DOHH2 (cell line): Measurements from ENCODE around the gene ABCF3.

Source experiments
- H3F3A ChIP-seq: fragments of 200-600 bp; sonication (generic), shearing (Covaris generic); 2 replicates; pipeline ENCODE4 v1.6.0; 2016; ENCODE audit warnings: antibody characterized with exemption, mild to moderate bottlenecking; ENCODE audit not compliant: control insufficient read depth, insufficient read depth
- H3K27ac ChIP-seq: fragments of 200-600 bp; sonication (generic); 2 replicates; pipeline ENCODE4 v1.5.1; 2014; ENCODE audit warnings: low read depth, mild to moderate bottlenecking, low read length, moderate library complexity
- H3K27me3 ChIP-seq: fragments of 200-600 bp; sonication (generic); 2 replicates; pipeline ENCODE4 v1.6.1; 2014; ENCODE audit warnings: mild to moderate bottlenecking, low read length, mixed read lengths; ENCODE audit not compliant: control insufficient read depth
- H3K36me3 ChIP-seq: fragments of 200-600 bp; sonication (generic); 2 replicates; pipeline ENCODE4 v1.6.1; 2014; ENCODE audit warnings: mild to moderate bottlenecking, low read length, moderate library complexity, mixed read lengths; ENCODE audit not compliant: control insufficient read depth
- H3K4me1 ChIP-seq: fragments of 200-600 bp; sonication (generic); 2 replicates; pipeline ENCODE4 v1.6.1; 2014; ENCODE audit warnings: mild to moderate bottlenecking, low read length, mixed read lengths; ENCODE audit not compliant: control insufficient read depth
- H3K4me2 ChIP-seq: fragments of 200-600 bp; sonication (generic); 2 replicates; pipeline ENCODE4 v1.6.0; 2014; ENCODE audit warnings: mild to moderate bottlenecking, low read length, moderate library complexity
- H3K4me3 ChIP-seq: fragments of 200-600 bp; sonication (generic); 2 replicates; pipeline ENCODE4 v1.5.1; 2014; ENCODE audit warnings: mild to moderate bottlenecking, low read length, mixed read lengths
- H3K79me2 ChIP-seq: fragments of 200-600 bp; sonication (generic); 2 replicates; pipeline ENCODE4 v1.6.1; 2014; ENCODE audit warnings: mild to moderate bottlenecking, low read length, mixed read lengths; ENCODE audit not compliant: control insufficient read depth
- H3K9me2 ChIP-seq: fragments of 200-600 bp; sonication (generic); replicated peaks from 2 replicates; pipeline ENCODE4 v1.6.1; 2014; ENCODE audit warnings: mild to moderate bottlenecking, low read length, mixed read lengths; ENCODE audit not compliant: control insufficient read depth
- H3K9me3 ChIP-seq: fragments of 200-600 bp; sonication (generic); 2 replicates; pipeline ENCODE4 v1.6.1; 2014; ENCODE audit warnings: antibody characterized with exemption, low read length, mixed read lengths; ENCODE audit not compliant: control insufficient read depth, insufficient read depth
- H4K20me1 ChIP-seq: fragments of 200-600 bp; sonication (generic); 2 replicates; pipeline ENCODE4 v1.6.0; 2014; ENCODE audit warnings: low read depth, mild to moderate bottlenecking, antibody characterized with exemption, low read length, moderate library complexity; ENCODE audit not compliant: control insufficient read depth, insufficient read depth
- EZH2phosphoT487 ChIP-seq: fragments of 200-600 bp; sonication (generic); IDR thresholded peaks from 2 replicates; pipeline ENCODE4 v1.6.1; 2017; ENCODE audit warnings: borderline replicate concordance, mild to moderate bottlenecking, antibody characterized with exemption, low read length, moderate library complexity, mixed read lengths
- TF ChIP-seq, protein P1 (sequence below): fragments of 200-600 bp; sonication (generic); IDR thresholded peaks from one replicate; pipeline ENCODE4 v1.5.1; 2014; ENCODE audit warnings: antibody characterized with exemption, mild to moderate bottlenecking, low read depth, low read length; ENCODE audit not compliant: poor library complexity, severe bottlenecking

The ABCF3 gene

DNA sequence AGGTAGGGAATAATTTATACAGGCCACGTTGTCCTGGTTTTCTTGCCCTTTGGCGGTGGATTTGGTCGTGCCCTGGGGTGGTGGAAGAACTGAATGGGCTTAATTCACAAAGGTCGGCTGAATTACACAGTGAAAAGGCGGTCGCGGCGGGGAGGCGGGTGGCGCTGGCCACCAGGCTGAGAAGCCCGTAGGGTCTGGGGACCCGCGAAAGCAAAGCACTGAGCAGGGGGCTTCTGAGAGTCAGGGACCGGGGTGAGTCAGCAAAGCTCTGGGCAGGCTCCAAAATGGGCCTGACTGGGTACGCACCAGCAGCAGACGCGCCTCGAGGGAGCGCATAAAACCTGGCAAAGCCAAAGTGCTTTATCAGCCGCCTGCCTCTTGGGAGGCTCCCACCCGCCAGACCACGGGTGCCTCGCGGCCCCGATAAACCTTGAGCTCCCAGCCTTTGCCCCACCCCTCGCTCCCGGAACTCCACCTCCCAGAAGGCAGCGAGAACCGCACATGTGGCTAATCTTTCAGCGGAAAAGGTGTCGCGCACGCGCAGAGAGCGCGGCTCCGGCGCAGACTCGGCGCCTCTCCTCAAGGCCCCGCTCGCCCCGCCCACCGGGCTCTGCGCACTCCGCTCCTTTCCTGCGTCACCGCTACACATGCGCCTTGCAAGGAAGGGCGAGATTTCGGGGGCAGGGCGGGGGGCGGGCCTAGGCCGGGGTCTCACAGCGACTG lies 377 bp upstream of the ABCF3 start:
- peaks cover 84% of the 10 kb centered on the region for H3K36me3 ChIP-seq
- H3F3A ChIP-seq, result peaks cover 3% of the 10 kb centered on the region; the same call in 1 of the 2 replicates
- peaks cover 9% of the 10 kb centered on the region; the same call in 1 of the 2 replicates for H4K20me1 ChIP-seq

DNA sequence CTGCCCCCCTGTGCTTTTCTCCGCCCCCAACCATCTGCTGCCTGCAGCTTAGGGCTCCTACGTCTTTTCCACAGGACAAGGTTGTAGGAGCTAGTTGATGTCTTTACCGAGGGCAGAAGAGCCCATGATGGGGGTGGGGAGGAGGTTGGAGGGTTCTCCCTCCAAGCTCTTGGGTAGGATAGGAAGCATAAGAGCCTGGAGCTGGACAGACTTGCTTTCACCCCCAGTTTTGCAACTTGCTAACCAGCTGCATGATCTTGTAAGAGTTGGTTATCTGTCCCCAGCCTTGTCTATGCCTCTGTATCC lies 856 bp downstream of the ABCF3 start:
- peaks cover 9% of the 10 kb centered on the region; the same call in 1 of the 2 replicates for H4K20me1 ChIP-seq
- H3K27ac ChIP-seq, result no peak overlapping the region
- H3F3A ChIP-seq, result peaks cover 3% of the 10 kb centered on the region; the same call in 1 of the 2 replicates
- H3K27me3 ChIP-seq, result no peaks in the 10 kb centered on the region
- H3K4me3 ChIP-seq, result peak overlapping the region; percentile 86
- peaks cover 43% of the 10 kb centered on the region for H3K79me2 ChIP-seq
- peaks cover 84% of the 10 kb centered on the region for H3K36me3 ChIP-seq
- no peaks in the 10 kb centered on the region for H3K9me2 ChIP-seq
- no peak for TF ChIP-seq EZH2phosphoT487
- TF ChIP-seq, protein P1, sequence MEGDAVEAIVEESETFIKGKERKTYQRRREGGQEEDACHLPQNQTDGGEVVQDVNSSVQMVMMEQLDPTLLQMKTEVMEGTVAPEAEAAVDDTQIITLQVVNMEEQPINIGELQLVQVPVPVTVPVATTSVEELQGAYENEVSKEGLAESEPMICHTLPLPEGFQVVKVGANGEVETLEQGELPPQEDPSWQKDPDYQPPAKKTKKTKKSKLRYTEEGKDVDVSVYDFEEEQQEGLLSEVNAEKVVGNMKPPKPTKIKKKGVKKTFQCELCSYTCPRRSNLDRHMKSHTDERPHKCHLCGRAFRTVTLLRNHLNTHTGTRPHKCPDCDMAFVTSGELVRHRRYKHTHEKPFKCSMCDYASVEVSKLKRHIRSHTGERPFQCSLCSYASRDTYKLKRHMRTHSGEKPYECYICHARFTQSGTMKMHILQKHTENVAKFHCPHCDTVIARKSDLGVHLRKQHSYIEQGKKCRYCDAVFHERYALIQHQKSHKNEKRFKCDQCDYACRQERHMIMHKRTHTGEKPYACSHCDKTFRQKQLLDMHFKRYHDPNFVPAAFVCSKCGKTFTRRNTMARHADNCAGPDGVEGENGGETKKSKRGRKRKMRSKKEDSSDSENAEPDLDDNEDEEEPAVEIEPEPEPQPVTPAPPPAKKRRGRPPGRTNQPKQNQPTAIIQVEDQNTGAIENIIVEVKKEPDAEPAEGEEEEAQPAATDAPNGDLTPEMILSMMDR, result no peak
- peaks cover 21% of the 10 kb centered on the region for H3K4me1 ChIP-seq
- no peaks in the 10 kb centered on the region for H3K9me3 ChIP-seq
- peak overlapping the region; percentile 92 for H3K4me2 ChIP-seq

More for the DNA sequence above, 377 bp upstream of the ABCF3 start:
- TF ChIP-seq EZH2phosphoT487, result no peak
- TF ChIP-seq, protein P1, result no peak
- no peaks in the 10 kb centered on the region for H3K27me3 ChIP-seq
- H3K4me3 ChIP-seq, result peak overlapping the region; percentile 86
- H3K9me2 ChIP-seq, result no peaks in the 10 kb centered on the region
- peak overlapping the region; percentile 33; the same call in 1 of the 2 replicates for H3K27ac ChIP-seq
- peaks cover 43% of the 10 kb centered on the region for H3K79me2 ChIP-seq
- H3K4me2 ChIP-seq, result peak overlapping the region; percentile 92
- H3K4me1 ChIP-seq, result peaks cover 21% of the 10 kb centered on the region
- no peaks in the 10 kb centered on the region for H3K9me3 ChIP-seq

DNA sequence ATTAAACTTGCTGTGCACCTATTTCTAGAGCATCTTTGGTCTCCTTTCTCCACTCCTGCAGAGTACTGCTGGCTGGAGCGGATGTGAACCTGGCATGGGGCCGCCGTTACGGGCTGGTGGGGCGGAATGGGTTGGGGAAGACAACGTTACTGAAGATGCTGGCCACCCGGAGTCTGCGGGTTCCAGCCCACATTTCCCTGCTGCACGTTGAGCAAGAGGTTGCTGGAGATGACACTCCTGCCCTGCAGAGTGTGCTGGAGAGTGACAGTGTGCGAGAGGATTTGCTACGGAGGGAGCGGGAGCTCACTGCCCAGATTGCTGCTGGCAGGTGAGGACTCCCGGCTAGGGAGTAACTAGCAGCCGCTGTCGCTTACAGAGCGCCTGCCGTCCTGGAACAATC lies 2.1 kb downstream of the ABCF3 start:
- peaks cover 43% of the 10 kb centered on the region for H3K79me2 ChIP-seq
- TF ChIP-seq EZH2phosphoT487, result no peak
- TF ChIP-seq, protein P1, result no peak
- H4K20me1 ChIP-seq, result peaks cover 9% of the 10 kb centered on the region; the same call in 1 of the 2 replicates
- peaks cover 3% of the 10 kb centered on the region; the same call in 1 of the 2 replicates for H3F3A ChIP-seq
- H3K9me3 ChIP-seq, result no peaks in the 10 kb centered on the region
- H3K4me3 ChIP-seq, result no peak overlapping the region
- no peak overlapping the region for H3K27ac ChIP-seq
- H3K4me1 ChIP-seq, result peaks cover 21% of the 10 kb centered on the region
- no peaks in the 10 kb centered on the region for H3K9me2 ChIP-seq
- no peaks in the 10 kb centered on the region for H3K27me3 ChIP-seq
- peaks cover 84% of the 10 kb centered on the region for H3K36me3 ChIP-seq
- peak overlapping the region; percentile 92; the same call in 1 of the 2 replicates for H3K4me2 ChIP-seq
